GM21529 (cell line): ENCODE results near the gene GABARAPL1.
"Not testable (repeated sequence)": the region's sequence is repeated elsewhere in the genome, so short reads cannot be mapped to it uniquely, and the experiment has no call there.

ENCODE experiments used
- ATAC-seq: cut with Tn5 transposase; IDR thresholded peaks from one replicate; pipeline ENCODE4 v1.9.1; 2021; ENCODE audit not compliant: unreplicated experiment

Gene GABARAPL1

DNA sequence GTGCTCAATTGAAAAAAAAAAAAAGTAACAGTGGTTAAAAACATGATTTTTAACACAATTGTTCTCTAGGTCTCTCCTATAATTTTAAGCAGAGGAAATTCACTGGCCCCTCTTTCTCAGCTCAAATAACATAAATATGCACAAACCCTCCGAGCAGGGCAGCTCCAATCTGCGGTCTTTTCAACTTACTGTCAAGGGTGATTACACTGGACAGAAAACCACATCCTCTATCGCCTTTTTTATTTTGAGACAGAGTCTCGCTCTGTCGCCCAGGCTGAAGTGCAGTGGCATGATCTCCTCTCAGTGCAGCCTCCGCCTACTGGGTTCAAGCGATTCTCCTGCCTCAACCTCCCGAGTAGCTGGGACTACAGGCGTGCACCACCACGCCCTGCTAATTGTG is 16.5 kb upstream of the GABARAPL1 start:
- peak; percentile 88 for ATAC-seq

DNA sequence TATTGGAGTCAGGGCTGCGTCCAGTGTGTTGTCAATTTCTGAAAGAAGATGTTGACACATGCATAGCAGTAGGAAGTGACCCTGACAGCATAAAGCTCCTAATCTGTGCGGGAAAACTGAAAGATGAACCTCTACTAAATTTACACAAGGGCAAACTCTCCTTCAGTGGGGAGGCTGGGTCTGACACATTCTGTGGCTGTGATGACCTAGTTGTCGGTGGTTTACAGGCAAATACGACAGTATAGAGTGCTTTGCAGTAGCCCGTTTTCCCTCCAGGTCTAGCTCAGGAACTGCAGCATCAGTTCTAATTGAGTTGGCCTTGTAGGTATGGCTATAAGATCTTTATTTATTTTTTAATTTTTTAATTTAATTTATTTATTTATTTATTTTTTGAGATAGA is 14.8 kb upstream of the GABARAPL1 start:
- ATAC-seq: no peak

DNA sequence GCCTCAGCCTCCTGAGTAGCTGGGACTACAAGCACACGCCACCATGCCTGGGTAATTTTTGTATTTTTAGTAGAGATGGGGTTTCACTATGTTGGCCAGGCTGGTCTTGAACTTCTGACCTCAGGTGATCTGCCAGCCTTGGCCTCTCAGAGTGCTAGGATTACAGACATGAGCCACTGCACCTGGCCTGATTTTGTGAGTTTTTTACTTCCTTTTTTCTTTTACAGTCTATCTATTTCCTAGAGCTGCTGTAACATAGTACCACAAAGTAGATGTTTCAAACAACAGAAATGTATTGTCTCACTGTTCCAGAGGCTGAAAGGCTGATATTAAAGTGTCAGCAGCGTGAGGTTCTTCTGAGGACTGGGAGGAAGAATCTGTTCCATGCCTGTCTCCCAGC is 8.2 kb upstream of the GABARAPL1 start:
- not testable (repeated sequence) for ATAC-seq

DNA sequence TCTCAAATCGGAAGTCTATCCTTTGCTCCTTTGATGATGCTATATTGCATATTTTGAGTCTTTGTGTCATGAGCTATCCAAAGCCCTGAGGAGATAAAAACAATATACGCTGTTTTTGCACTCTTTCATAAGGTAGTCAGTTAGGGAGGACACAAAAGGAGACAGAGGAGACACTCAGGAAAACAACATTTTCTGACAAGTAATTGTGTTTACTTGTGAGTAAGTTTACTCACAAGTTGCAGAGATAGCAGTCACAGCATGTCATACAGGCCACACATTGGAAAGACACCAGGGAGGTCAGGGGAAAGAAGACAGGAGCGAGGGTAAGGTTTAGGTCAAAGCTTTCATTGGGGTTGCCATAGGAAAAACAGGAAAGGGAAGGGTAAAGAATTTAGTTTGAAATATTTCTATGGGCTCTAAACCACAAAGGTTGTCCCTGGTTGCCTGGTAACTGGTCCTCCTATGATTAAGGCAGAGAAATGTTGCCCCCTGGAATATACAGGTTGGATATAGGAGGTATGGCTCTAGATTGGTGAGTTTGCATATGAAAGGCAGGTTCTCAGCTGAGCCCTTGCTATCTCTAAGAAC is 7.4 kb upstream of the GABARAPL1 start:
- ATAC-seq: no peak

DNA sequence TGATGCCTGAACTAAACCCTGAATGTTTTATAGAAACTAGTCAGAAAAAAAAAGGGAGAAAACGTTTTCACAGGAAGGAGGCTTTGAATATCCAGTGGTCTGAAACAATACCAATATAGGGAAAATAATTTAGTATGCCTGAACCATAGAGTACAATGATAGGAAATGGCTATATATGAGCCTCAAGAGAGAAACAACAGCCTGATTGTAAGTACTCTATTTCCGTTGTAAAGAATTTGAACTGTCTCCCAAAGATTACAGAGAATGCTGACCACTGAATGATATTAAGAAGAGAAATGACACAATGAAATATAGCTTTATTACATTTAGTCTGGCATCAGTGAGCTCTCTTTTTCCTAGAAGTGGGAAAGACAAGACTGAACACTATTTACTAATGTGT is 5.5 kb upstream of the GABARAPL1 start:
- ATAC-seq: no peak

DNA sequence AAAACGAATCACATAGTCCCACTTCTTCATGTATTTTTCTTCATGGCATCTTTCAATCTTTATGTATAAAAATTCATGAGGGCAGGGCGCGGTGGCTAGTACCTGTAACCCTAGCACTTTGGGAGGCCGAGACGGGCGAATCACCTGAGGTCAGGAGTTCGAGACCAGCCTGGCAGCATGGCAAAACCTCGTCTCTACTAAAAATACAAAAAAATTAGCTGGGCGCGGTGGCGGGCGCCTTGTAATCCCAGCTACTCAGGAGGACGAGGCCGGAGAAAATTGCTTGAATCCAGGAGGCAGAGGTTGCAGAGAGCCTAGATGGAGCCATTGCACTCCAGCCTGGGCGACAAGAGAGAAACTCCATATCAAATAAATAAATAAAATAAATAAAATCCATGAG is 2.5 kb upstream of the GABARAPL1 start:
- ATAC-seq: no peak

DNA sequence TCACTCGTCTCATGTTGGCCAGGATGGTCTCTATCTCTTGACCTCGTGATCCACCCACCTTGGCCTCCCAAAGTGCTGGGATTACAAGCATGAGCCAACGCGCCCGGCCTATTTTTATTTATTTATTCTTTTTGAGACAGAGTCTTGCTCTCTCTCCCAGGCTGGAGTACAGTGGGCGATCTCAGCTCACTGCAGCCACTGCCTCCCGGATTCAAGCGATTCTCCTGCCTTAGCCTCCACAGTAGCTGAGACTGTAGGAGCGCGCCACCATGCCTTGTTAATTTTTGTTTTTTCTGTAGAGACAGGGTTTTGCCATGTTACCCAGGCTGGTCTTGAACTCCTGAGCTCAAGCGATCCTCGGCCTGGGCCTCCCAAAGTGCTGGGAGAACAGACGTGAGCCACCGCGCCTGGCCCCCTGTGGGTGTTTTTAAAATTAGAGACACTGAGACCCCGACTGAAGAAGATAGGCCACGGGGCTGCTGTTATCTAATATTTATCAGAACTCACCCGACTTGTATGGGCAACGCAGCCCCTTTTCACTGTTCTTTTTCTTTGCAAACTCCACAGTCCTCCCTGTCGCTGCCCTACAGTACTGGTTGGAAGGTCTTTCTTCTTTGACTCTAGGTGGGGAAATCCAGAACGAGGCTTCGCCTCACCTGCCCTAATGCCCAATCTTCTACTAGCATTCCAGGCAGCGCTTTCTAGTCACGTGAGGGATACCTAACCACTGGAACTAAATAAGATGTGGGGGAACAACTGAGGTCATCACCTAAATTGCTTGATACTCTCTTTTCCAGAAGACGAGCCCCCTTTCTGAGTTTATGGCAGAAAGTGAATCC is 1.4 kb upstream of the GABARAPL1 start:
- ATAC-seq: no peak

DNA sequence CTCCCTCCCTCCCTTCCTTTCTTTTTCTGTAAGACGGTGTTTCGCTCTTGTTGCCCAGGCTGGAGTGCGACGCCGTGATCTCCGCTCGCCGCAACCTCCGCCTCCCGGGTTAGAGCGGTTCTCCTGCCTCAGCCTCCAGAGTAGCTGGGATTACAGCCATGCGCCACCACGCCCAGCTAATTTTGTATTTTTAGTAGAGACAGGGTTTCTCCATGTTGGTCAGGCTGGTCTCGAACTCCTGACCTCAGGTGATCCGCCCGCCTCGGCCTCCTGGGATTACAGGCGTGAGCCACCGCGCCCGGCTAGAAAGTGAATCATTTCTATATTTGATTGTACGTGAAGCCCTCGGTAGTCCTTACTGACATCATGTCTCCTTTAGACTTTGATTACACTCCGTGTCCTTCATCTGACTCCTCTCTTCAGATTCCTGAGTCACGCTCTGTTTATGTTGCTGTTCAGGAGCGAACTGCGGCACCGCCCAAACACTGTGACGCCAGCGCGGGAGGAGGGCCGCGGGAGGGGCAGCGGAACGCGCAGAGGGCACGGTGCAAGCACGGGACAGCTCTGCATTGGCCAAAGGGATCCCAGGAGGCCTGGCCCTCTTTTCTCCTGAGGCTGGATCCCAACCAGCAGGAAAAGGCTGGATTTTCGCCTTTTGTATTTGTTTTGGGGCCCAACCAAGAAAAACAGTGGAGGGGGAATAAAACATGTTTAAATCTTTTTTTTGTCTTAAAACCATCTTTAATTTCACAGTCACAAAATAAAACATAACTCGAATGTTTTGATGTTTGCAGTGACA is 538 bp upstream of the GABARAPL1 start:
- ATAC-seq: peak; percentile 72

DNA sequence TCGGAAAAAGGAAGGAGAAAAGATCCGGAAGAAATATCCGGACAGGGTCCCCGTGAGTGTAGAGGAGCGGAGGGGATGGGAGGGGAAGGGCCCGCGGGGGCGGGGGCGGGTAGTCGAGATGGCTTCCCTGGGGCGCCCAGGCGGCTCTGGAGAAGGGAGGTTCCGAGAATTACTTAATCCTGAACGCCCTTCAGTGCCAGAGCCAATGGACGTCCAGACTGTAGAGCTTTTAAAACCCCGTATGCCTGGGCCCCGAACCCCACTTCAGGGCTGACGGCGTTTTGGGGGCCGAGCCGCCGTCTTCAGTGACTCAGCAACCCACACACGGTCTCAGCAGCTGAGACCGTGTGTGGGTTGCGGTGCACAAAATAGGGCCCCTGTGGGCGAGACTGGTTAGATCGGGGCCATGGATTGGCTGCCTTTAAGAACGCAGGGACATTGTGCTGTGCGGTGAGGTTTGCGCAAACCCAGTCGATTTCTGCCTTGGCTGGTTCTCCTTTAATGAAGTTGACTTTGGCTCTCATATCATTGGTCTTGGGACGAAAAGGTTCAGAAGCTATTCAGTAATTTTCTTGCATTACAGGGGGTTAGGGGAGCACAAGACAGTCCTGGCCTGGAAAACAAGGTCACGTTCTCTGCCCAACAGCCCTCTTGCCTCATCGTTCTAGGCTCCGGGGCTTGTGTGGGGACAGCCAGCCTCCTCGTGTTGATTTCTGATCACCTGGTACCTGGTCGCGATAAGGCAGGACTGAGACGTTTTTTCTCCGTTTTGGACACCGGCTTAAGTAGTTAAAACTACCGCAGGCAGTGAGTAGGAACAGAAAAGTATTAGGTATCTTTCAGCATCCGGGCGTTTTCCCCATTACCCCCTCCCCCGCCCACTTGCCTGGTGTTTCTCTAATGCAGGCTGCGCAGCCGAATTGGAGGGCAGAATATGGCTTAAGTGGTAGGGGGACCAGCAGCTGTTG is 775 bp downstream of the GABARAPL1 start:
- ATAC-seq: peak; percentile 63

DNA sequence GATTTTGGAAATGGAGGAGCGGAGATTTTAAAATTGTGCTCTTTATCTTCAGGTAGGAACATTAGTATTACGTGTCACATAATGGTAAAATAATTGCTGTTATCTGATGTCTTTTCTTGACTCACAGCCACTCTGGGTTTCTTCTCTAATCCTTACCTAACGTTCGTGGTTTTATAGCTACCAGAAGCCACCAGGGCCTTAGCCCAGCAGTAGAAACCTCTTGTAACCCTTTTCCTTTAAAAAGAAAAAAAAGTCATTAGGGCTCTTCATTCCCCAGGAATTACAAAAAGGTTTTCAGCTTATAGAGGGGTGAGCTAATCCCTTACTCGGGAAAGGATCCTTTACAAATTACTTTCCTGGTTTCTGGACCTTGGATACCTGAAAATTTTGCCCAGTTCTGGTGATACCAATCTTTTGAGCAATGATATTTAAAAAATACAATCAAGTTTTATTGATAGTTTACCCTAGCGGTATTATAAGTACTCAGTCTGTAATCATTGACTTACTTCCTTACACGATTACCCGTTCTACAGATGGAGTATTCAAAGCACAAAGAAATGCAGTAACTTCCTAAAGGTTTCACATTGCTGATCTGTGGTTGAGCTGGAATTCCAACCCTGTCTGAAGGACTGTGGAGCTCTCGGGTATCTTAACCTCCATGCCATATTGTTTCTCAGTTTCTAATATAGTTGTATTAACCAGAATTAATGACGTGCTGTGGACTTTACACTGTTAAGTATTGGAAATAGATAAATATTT is 1.6 kb downstream of the GABARAPL1 start:
- ATAC-seq: no peak

DNA sequence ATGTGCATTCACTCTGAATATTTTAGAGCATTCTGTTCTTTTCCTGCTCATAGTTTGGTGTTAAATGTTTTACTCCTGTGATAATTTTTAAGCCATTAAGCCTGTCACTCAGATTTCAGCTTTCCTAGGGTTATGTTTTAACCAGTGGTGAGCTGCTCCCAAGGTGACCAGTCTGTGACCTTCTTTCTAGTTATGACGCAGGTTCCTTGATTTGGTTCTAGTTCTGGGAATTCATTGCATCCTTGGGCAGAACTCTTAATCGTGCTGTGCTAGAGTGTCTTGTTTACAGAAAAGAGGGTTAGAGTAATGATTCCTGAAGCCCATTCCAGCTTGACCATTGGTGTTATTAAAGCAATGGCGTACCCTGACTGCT is 2.2 kb downstream of the GABARAPL1 start:
- ATAC-seq: no peak

DNA sequence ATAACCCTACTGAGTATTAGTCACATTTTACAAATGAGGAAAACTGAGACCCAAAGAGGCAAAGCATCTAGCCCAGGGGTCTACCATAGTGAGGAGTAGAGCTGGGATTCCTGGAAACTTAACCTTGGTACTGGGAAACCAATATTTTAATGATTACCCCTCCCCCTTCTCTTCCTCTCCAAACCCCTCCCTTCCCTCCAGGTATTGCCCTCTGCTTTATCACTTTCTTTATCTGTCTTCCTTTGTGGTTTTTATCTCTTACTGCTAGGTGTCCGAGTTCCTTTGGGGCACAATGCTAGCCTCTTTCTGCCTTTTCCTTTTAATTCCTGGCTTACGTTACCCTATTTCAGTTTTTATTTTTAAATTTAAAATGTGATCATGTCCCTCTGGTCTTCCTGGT is 2.8 kb downstream of the GABARAPL1 start:
- ATAC-seq: no peak

DNA sequence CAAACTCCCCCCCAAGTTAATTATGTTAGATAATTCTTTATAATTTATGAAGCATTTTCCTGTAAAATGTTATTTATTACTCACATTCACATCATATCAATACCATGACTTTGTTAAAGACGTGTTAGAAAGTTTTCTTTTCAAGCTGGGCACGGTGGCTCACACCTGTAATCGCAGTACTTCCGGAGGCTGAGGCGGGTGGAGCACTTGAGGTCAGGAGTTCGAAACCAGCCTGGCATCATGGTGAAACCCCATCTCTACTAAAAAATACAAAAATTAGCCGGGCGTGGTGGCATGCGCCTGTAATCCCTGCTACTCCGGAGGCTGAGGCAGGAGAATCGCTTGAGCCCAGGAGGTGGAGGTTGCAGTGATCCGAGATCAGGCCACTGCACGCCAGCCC is 3.3 kb downstream of the GABARAPL1 start:
- not testable (repeated sequence) for ATAC-seq

DNA sequence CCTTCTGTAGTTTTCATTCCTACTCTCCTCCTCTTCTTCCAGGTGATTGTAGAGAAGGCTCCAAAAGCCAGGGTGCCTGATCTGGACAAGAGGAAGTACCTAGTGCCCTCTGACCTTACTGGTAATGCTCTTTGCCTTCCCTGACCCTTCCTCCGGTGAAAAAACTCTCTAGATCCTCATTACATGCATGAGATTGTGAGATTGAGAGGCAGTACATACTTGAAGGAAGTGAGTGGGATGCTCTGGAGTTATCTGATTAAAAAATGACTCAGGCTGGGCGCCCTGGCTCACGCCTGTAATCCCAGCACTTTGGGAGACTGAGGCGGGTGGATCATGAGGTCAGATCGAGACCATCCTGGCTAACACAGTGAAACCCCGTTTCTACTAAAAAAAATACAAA is 5.3 kb downstream of the GABARAPL1 start:
- ATAC-seq: no peak

DNA sequence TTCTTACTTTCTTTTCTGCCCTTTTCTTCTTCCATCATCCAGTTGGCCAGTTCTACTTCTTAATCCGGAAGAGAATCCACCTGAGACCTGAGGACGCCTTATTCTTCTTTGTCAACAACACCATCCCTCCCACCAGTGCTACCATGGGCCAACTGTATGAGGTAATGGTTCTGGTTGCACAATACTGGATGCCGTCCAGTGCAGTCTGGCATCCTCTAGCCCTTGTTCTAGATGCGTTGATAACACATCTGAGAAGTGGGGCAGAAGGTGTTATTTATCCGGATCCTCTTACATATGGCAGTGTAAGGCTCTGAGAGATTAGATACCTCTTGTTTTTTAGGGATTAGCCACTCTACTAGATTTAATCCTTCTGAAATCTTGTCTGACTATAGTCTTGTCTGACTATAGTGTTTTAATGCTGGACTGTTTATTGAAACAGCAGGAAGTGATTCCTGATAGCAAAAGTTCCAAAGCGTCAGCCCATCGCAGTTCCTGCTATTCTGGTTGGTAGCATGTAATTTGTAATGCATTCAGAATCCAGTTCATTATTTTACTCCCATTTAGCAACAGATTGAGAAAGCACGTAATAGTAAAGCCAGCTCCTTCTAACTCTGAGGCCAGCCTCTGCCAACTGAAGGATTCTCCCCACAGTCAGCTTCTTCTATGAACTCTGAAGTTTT is 7.9 kb downstream of the GABARAPL1 start:
- no peak for ATAC-seq

DNA sequence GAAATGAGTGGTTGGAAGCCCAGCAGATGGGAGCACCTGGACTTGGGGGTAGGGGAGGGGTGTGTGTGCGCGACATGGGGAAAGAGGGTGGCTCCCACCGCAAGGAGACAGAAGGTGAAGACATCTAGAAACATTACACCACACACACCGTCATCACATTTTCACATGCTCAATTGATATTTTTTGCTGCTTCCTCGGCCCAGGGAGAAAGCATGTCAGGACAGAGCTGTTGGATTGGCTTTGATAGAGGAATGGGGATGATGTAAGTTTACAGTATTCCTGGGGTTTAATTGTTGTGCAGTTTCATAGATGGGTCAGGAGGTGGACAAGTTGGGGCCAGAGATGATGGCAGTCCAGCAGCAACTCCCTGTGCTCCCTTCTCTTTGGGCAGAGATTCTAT is 9.2 kb downstream of the GABARAPL1 start:
- ATAC-seq: no peak

DNA sequence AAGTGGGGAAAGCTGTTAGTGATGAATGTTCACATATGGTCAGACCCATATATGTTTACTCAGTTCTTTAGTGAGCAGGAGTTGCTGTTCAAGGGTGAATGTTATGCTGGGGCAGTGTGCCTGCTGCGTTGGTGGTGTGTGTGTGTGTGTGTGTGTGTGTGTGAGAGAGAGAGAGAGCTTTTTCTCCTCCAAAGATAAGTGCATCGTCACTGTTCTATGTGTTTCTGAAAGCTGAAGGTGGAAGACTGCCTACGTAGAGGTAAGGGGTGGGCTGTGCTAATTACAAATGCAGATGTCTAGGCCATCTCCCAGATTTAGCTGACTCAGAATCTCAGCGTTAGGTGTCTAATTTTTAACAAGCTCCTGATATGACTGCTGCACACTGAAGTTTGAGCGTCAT is 10.5 kb downstream of the GABARAPL1 start:
- no peak for ATAC-seq

DNA sequence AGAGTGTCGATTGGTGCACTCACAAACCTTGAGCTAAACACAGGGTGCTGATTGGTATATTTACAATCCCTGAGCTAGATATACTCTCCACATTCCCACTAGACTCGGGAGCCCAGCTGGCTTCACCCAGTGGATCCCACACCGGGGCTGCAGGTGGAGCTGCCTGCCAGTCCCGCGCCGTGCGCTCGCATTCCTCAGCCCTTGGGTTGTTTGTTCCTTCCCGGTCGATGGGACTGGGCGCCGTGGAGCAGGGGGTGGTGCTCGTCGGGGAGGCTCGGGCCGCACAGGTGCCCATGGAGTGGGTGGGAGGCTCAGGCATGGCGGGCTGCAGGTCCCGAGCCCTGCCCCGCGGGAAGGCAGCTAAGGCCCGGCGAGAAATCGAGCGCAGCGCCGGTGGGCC is 12.7 kb downstream of the GABARAPL1 start:
- not testable (repeated sequence) for ATAC-seq

DNA sequence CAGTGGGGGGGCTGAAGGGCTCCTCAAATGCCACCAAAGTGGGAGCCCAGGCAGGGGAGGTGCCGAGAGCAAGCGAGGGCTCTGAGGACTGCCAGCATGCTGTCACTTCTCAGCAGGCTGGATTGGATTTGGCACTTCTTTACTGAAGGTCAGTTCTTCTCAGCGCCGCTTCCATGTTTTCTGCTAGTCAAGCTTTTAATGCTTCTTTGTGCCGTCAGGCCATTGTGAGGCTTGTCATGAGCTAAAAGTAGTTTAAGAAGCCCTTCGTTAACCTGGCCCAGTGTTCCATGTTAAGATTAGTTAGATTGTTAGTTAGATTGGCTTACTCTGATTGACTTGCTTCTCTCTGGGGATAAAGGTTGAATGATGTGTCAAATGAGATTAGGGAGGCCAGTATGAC is 13.4 kb downstream of the GABARAPL1 start:
- ATAC-seq: no peak

DNA sequence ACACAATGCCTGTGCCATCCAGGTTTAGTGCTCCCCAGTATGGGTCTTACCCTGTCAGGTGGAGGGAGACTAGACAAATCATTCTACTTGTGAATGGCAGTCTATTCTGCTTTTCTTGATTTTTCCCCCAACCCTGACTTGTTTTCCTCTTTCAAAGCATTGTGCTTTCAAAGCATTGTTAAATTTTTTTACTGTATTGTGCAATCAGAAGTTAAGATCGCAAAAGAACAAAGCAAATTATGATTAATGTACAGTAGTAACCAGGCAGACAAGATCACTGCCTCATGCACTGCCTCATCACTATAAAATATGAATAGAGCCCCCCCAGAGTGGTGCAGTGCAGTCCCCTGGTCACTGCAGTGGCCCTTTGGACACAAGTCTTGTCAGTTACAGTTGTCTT is 14.1 kb downstream of the GABARAPL1 start:
- no peak for ATAC-seq
